Ishikawa (cell line): ENCODE data around the gene PPFIA4.

Experiments
- CEBPB ChIP-seq: IDR thresholded peaks from 2 replicates; pipeline ENCODE4 v1.6.1; 2012
- CREB1 ChIP-seq: IDR thresholded peaks from 2 replicates; pipeline ENCODE4 v1.6.1; 2012; ENCODE audit warnings: low read depth
- EGR1 ChIP-seq: IDR thresholded peaks from 2 replicates; pipeline ENCODE4 v1.6.1; 2012
- EP300 ChIP-seq: IDR thresholded peaks from 2 replicates; pipeline ENCODE4 v1.6.1; 2012; ENCODE audit warnings: borderline replicate concordance
- FOXM1 ChIP-seq: IDR thresholded peaks from 2 replicates; pipeline ENCODE4 v1.6.1; 2012; ENCODE audit warnings: low read depth, borderline replicate concordance
- NFIC ChIP-seq: IDR thresholded peaks from 2 replicates; pipeline ENCODE4 v1.6.1; 2012
- RAD21 ChIP-seq: IDR thresholded peaks from 2 replicates; pipeline ENCODE4 v1.6.1; 2012; ENCODE audit warnings: low read depth
- TAF1 ChIP-seq: IDR thresholded peaks from 2 replicates; pipeline ENCODE4 v1.6.1; 2012; ENCODE audit warnings: low read depth, mild to moderate bottlenecking
- TCF12 ChIP-seq: IDR thresholded peaks from 2 replicates; pipeline ENCODE4 v1.6.1; 2012; ENCODE audit warnings: low read depth
- TEAD4 ChIP-seq: IDR thresholded peaks from 2 replicates; pipeline ENCODE4 v1.6.1; 2012
- YY1 ChIP-seq: IDR thresholded peaks from 2 replicates; pipeline ENCODE4 v1.6.1; 2012; ENCODE audit warnings: low read depth
- ZBTB7A ChIP-seq: IDR thresholded peaks from 2 replicates; pipeline ENCODE4 v1.6.1; 2012; ENCODE audit warnings: low read depth
- TF ChIP-seq, protein P1 (sequence below): IDR thresholded peaks from 2 replicates; pipeline ENCODE4 v1.6.1; 2012; ENCODE audit warnings: low read depth, mild to moderate bottlenecking
- TF ChIP-seq, protein P2 (sequence below): IDR thresholded peaks from 2 replicates; pipeline ENCODE4 v1.6.1; 2012
- TF ChIP-seq, protein P3 (sequence below): IDR thresholded peaks from 2 replicates; pipeline ENCODE4 v1.6.1; 2012

Gene PPFIA4

DNA sequence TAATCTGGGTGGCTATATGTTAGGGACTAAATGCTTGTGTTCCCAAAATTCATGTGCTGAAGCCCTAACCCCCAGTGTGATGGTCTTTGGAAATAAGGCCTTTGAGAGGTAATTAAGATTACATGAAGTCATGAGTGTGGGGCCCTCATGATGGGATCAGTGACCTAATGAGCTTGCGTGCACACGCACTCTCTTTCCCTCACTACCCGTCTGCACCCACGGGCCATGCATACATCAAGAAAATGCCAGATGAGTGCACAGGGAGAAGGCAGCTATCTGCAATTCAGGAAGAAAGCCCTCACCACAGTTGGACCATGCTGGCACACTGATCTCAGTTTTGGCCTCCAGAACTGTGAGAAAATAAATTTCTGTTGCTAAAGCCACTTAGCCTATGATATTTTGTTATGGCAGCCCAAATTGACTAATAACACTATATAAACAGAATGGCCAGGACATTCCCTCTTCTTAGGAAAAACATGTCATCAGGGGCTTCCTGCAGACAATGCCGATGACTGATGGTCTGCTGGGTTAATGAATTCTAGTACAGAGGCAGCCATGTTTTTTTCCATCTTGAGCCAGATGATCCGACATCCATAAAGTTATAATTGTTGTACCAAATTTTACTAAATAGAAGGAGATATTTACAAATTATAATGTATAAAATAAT is 77.7 kb downstream of the PPFIA4 start:
- TF ChIP-seq FOXM1 (no peak), EGR1 (no peak), NFIC (no peak), CREB1 (no peak), CEBPB (no peak), TCF12 (no peak), RAD21 (no peak), TEAD4 (no peak), ZBTB7A (no peak), EP300 (no peak), TAF1 (no peak), YY1 (no peak)
- TF ChIP-seq, protein P1, sequence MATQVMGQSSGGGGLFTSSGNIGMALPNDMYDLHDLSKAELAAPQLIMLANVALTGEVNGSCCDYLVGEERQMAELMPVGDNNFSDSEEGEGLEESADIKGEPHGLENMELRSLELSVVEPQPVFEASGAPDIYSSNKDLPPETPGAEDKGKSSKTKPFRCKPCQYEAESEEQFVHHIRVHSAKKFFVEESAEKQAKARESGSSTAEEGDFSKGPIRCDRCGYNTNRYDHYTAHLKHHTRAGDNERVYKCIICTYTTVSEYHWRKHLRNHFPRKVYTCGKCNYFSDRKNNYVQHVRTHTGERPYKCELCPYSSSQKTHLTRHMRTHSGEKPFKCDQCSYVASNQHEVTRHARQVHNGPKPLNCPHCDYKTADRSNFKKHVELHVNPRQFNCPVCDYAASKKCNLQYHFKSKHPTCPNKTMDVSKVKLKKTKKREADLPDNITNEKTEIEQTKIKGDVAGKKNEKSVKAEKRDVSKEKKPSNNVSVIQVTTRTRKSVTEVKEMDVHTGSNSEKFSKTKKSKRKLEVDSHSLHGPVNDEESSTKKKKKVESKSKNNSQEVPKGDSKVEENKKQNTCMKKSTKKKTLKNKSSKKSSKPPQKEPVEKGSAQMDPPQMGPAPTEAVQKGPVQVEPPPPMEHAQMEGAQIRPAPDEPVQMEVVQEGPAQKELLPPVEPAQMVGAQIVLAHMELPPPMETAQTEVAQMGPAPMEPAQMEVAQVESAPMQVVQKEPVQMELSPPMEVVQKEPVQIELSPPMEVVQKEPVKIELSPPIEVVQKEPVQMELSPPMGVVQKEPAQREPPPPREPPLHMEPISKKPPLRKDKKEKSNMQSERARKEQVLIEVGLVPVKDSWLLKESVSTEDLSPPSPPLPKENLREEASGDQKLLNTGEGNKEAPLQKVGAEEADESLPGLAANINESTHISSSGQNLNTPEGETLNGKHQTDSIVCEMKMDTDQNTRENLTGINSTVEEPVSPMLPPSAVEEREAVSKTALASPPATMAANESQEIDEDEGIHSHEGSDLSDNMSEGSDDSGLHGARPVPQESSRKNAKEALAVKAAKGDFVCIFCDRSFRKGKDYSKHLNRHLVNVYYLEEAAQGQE = no peak
- TF ChIP-seq, protein P2, sequence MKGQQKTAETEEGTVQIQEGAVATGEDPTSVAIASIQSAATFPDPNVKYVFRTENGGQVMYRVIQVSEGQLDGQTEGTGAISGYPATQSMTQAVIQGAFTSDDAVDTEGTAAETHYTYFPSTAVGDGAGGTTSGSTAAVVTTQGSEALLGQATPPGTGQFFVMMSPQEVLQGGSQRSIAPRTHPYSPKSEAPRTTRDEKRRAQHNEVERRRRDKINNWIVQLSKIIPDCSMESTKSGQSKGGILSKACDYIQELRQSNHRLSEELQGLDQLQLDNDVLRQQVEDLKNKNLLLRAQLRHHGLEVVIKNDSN = no peak

DNA sequence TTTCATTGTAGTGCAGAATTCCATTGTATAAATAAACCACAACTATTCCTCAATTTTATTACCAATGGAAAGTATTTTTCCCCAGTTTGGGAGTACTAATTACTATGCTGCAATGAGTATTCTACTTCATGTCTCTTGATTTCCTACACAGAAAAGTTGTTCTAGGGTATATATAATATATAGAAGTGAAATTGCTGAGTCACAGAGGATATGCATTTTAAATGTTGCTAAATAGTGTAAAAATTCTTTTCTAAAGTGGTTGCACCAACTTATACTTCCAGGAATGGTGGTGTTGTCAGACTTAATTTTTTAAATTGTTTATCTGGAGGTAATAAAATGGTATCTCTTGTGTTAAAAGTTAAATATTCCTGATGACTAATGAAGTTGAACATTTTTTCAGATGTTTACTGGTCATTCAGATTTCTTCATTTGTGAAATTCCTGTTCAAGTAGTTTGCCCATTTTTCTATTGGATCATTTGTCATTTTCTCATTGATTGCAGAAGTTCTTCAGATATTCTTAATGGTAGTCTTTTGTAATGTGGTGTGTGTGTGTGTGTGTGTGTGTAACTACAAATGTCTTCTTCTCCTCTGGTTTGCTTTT is 78.6 kb downstream of the PPFIA4 start:
- TF ChIP-seq TEAD4 = no peak
- no peak for TF ChIP-seq CREB1
- TF ChIP-seq TCF12 = no peak
- no peak for TF ChIP-seq EP300
- no peak for TF ChIP-seq FOXM1
- TF ChIP-seq RAD21 = no peak
- no peak for TF ChIP-seq EGR1
- TF ChIP-seq YY1 = no peak
- TF ChIP-seq, protein P3, sequence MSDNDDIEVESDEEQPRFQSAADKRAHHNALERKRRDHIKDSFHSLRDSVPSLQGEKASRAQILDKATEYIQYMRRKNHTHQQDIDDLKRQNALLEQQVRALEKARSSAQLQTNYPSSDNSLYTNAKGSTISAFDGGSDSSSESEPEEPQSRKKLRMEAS = no peak
- TF ChIP-seq CEBPB = no peak
- TF ChIP-seq TAF1 = no peak
- TF ChIP-seq, protein P1 = no peak

DNA sequence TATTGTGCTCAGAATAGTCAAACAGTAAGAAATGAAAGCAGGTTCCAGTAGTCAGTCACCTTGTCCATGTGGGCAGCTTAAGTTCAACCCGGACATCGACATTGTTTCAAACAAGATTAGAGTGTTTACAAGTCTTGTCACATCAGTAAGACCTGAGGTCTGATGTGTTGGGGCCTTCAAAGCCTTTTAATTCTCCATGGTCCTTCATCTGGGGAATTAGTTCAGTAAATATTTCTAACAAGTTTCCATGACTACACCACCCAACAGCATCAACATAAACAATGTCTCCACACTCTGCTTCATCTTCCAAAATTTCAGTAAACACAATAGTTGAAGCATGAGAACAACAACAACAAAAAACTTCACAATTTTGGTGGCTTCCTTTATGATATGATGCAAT is 86.2 kb downstream of the PPFIA4 start:
- TF ChIP-seq EGR1 (no peak), NFIC (no peak)
- TF ChIP-seq, protein P2 = no peak

DNA sequence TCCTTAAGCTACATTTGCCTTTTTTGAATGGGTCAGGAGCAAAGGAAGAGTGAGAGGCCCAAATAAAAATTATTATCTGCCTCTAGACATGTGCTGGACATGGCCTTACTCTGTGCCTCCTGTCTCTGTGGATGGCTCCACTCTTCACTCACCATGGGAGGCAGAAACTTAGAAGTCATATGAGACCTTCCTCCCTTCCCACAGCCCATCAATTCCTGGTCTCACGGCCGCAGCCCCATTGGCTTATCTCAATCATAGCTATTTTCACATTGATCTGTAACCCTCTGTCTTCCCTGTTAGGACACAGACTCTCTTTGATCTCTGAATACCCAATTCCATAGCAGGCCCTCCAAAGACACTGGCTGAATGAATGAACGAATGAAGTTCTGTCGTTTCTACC is 87.0 kb downstream of the PPFIA4 start:
- TF ChIP-seq, protein P3 = no peak
- TF ChIP-seq TCF12 (no peak), TAF1 (no peak)

DNA sequence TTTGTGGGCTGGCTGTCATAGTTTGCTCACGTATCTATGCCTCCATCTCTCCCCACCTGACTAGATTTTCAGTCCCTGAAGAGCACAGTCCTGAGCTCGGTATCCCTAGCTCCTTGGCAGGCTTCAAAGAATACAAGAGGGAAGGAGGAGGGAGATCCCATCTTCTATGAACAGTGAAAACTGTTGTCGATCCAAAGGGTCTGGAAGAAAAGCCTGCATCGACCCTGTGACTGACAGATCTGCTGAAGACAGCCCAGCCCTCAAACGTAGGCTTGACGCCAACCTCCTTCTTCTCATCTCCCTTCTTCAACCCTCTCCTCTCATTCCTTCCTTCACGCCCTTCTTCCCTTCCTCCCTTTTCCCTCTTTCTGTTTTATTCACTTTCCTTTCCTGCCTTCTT is 87.9 kb downstream of the PPFIA4 start:
- no peak for TF ChIP-seq YY1

DNA sequence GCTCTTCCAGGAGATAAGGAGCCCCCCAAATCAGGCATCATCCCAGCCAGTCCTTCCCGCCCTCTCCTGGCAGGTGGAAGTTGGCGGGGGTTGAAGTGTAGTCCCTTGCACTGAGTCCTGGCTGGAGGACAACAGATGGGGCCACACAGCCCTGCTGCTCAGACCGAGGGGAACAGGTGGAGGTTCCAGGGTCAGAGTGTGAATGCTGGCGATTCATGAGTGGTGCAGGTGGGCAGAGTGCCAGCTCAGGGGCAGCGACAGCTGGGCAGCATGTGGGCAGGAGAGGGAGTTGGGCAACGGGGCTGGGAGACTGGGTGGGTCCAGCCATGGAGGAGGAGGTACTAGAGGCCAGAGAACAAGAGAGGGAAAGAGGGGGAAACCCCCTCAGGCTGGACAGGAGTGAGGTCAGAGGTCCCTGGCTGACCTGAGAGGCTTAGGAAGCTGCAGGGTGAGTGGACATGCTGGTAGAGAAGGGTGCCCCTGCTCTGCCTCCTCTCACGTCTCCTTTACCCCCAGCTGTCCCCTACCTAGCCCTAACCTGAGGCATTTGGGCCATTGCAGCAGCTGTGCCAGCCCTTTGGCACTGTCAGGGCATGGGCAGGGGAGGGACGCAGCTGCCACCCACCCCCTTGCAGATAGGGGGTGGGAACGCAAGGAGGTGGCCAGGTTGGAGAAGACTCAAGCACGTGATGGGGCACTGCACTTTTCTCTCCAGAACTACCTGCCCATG is 90.0 kb downstream of the PPFIA4 start:
- TF ChIP-seq EP300 = no peak
- TF ChIP-seq EGR1 = no peak
- TF ChIP-seq, protein P2 = no peak
- no peak for TF ChIP-seq RAD21
- TF ChIP-seq, protein P1 = no peak
- TF ChIP-seq TAF1 = no peak
- no peak for TF ChIP-seq CEBPB
- TF ChIP-seq ZBTB7A = no peak
- TF ChIP-seq NFIC = no peak
- no peak for TF ChIP-seq TCF12
- TF ChIP-seq TEAD4 = no peak
- no peak for TF ChIP-seq CREB1
